Neural cell (in vitro differentiated cells): ENCODE data around the gene RNASE9.
"Not testable (repeated sequence)": the region's sequence is repeated elsewhere in the genome, so short reads cannot be mapped to it uniquely, and the experiment has no call there.

Source experiments
- CTCF ChIP-seq: fragments of 450-650 bp; IDR thresholded peaks from 2 replicates; pipeline ENCODE4 v1.5.1; 2014; ENCODE audit warnings: antibody characterized with exemption, mild to moderate bottlenecking, moderate library complexity; ENCODE audit not compliant: poor library complexity, severe bottlenecking
- TAF1 ChIP-seq: IDR thresholded peaks from 2 replicates; pipeline ENCODE4 v1.6.1; 2012; ENCODE audit warnings: low read depth

GRCh38 chr14:20507537-20507936, 53.3 kb downstream of the RNASE9 start:
- TF ChIP-seq CTCF, TAF1: not testable (repeated sequence)
